GM18870 (cell line): ENCODE measurements around the gene MUC13.

Experiments
- ATAC-seq: cut with Tn5 transposase; IDR thresholded peaks from one replicate; pipeline ENCODE4 v1.9.1; 2021; ENCODE audit warnings: moderate library complexity; ENCODE audit not compliant: unreplicated experiment

MUC13 gene

DNA sequence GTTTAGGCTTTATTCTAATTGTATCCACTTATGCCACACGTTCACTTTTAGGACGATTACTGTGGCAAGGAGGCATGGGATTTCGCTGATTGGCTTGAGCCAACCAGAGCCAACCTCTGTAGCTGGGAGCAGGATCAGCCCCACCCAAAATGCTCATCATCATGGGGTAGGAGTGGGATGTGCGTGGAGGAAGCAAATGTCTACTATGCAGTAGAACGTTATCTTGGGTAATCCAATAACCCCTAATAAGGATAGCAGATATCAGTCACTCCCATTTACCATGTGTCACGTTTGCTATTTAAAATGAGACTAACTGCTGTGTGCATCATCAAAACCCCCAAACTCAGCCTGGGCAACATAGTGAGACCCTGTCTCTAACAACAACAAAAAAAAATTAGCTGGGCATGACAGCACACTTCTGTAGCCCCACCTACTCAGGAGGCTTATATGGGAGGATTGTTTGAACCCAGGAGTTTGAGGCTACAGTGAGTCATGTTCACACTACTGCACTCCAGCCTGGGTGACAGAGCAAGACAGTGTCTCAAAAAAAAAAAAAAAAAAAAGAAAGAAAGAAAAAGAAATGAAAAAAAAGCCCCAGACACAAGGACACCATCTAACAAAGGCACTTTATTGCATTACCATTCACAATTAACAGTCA is 29.6 kb downstream of the MUC13 start:
- ATAC-seq, result no peak

DNA sequence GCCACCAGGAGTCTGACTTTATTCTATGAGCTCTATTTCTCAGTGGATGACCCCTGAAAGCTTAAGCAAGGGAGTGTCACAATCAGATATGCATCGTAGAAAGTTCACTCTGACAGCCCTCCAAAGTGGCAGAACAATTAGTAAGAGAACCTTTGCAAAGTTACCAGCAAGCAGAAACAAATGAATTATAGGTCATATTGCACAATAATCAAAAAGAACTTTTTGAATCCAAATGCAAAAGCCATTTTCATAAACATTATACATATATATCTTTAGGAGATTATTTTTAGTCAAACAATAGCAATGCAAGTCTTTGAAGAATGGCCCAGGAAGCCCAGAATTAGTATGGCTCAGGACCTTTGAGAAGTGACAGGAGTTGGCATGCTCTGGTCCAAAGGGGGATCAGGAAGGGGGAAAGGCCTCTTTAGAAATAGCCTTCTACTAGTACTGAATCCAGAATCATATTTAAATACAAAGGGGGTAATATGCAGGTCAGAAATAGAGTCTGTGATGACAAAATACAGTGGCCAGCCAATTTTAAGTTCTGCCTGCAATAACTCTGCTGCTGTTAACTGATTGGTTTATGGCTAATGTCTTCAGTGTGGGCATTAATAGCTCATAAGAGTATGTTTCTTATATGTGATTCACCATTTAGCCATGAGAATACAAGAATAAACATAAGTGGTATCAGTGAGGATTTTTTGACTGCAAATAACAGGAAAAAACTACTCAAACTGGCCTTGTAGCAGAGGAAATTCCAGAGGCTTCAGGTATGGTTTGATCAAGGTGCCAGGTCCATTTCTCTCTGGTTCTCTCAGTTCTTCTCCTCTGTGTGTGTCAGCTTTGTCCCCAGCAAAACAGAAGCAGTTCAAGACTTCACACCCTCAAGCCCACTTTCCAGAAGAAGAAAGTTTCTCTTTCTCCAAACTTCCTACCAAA is 30.4 kb downstream of the MUC13 start:
- no peak for ATAC-seq

DNA sequence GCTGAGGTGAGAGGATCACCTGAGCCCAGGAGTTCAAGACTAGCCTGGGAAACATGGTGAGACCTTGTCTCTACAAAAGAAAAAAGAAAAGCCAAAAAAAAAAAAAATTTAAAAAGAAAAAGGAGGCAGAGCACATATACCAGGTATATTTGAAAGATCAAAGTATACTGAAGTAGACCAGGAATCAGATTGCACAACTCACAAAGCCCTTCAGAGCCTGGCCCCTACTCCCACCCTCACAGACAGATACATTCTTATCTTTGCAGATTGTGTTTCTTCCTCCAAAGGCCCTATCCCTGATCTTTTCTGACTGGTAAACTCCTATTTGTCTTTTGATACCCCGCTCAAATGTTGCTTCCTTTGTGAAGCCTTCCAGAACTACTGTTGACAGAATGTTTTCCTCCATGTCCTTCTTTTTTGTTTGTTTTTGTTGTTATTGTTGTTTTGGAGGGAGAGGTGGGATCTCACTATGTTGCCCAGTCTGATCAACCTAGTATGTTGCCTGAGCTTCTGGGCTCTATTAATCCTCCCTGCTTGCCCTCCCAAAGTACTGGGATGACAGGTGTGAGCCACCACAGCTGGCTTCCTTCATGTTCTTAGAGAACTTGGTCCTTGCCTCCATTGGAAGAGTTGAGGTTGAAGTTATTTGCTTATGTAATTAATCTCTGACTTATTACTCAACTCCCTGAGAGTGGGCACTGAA is 37.6 kb downstream of the MUC13 start:
- ATAC-seq, result no peak

DNA sequence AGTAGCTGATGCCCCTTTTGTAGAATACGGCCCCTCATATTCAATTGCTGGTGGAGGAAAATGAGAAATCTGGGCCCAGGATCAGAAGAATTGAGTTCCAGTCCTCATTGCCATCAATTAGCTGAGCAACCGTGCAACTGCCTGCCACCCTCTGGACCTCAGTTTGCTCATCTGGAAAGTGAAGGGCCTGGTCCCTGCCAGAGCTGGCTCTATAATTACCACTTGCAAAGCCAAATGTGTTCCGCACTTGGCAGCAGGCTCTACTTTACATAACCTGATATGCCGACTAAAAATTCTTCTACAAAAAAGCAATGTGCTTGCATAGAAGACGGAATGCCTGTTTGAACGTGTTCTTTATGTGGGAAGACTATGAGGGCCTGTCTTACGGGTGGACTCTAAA is 38.8 kb downstream of the MUC13 start:
- no peak for ATAC-seq

DNA sequence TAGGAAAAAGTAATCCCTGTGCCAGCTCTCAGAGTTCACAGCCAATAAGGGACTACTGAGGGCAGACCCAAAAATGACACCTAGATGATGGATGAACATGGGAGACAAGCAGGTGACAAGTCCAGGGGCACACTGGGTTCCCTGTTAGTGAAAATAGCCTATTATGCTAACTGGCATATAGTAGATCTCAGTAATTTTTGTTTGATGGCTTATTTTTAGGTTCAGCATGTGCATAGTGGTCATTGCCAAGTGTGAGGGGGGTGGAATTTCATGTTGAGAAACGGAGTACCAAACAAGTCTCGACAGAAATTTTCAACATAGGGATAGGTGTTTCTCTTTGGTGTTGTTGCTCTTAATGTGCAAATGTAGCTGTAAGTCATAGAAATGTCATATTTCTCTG is 41.0 kb downstream of the MUC13 start:
- ATAC-seq, result no peak

DNA sequence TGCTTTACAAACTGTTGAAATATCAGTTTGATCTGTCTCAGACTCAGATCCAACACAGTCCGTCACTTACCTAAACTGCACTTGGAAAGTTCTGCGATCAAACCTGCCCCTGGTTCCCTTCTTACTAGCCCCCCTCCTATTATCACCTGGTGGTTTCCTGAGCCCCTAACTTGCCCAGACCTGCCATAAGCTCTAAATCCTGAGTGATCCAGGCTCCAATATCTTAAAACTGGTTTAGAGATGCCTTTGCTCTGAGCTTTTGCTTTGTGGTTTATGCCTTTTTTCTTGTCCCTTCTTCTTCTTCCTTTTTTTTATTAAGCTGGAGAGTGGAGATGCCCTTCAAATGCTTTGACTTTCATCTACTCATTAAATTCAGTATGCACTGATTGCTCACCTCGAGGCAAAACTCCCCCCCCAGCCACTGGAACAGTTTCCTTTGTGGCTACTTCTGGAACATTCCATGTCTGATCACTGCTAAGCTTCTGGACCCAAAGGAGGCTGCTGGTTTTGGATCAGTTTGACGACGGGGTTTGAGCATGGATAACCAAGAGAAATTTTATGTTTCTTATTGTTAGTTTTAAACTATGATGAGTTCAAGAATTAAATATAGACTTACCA is 43.9 kb downstream of the MUC13 start:
- ATAC-seq, result no peak

DNA sequence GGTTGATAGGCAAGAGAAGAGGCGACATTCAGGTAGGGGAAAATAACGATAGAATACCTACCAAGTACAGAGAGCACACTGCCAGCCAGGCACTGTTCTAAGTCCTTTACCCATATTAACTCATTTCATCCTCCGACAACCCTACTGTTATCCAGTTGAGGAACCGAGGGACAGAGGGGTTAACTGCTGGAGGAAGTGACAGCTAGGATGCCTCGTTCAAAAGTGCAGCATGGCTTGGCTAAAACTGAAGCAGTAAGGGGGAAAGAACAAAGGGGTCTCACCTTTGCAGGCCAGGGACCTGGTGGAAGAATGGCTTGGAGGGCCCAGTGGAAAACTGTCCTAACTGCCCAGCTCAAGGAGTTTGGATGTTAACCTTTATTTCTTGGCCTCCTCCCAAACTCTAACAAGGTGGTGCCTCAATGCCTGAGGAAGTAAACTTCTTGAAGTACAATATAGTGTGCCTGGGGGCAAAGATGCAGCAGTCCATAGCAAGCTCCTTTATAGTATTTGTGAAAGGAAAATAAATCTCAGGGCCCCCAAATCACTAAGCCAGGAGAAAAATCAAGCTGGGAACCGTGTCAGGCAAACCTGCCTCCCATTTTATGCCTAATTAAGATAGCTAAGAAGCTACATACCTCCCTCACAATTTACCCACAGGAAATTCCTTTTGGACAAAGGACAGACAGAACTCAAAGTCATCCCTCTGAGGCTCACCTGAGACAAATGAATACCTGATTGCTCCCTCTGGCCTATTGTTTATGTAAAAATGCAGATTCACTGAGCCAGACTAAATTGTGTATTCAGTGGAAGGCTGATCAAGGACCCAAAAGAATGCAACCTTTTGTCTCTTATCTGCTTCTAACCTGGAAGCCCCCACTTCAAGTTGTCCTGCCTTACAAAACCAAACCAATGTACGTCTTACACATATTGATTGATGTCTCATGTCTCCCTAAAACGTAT is 45.8 kb downstream of the MUC13 start:
- ATAC-seq, result no peak

DNA sequence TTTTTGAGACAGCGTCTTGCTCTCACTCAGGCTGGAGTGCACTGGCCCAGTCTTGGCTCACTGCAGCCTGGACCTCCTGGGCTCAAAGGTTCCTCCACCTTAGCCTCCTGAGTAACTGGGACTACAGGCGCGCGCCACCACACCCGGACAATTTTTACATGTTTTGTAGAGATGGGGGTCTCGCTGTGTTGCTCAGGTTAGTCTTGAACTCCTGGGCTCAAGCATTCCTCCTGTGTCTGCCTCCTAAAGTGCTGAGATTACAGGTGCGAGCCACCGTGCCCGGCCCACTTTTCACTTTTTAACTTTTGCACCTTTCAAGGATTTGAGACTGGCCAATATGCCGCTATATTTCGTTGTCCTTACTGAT is 46.6 kb downstream of the MUC13 start:
- no peak for ATAC-seq

DNA sequence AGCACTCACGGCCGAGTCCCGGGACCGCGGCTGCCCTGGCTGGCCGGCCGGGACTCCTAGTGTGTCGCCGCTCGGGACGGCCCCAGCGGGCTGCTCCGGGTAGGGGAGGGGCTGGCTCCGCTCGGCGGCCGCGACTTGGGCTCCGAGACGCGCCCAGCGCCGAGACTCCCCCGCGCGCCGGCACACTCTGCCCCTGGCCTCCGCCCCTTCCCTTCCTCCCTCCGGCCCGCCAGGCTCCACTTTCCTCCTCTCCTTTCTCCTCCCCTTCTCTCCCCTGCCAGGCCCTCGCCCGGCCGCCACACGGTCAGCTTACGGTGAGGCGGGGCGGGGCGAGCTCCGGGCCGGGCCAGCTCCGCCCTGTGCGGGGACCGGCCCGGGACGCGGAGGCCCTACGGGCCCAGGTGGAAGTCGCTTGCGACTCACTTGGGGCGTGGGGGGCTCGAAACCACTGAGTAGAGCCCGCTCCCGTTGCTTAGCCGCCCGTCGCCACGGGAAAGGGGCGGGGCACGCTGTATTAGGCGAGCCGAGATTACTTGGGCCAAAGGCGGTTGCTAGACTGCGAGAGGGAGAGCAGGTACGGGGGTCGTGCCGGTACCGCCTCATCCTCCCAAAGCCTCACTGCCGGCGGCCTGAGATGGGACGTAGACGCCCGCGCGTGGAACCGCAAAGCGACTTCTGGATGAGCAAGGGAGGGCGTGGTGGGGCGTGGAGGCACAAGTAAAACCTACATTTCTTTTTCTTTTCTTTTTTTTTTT is 47.2 kb downstream of the MUC13 start, which contains the start of gene ITGB5:
Gene ITGB5 (minus strand): TSS at position 189 of the 755 bp plus-strand sequence. CDS start 365 bp downstream, outside the sequence.
- peak; percentile 50 for ATAC-seq

DNA sequence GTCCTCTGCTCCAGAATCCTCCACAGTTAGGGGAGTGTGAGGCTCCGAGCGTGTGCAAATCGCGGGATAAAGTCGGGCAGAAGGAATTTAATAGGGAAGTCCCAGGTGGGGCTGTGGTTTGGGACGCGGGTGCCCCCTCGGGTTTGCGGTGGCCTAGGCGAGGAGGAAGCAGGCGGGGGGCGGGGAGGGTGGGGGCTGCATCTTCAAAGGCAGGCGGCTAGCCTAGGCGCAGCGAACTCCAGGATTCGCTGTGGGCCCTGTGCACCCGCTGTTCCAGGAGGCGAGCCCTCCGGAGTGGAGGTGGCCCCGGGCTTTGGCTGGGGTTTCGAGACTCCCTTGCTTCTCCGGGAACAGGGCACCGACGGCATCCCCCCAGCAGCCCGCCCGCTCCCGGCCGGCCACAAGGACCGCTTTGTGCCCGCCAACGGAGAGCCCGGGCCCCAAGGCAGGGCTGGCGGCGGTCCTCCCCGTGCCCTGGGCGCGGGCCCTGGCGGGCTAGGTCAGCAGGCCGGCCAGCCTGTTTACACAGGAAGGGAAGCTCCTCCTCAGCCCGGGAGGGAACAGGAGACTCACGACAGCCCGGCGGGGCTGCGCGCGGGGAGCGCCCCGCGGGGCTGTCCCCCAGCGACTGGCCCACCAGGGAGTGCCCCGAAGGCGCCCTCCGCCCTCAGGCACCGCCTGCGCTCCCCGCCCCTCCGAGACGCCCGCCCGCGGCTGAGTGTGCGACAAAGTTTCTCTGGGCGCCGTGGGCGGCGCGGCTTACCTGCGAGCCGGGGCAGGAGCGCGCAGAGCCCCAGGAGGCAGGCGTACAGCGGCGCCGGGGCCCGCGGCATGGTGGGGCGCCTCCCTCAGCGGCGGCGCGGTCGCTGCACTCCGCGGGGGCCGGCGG is 48.1 kb downstream of the MUC13 start:
- ATAC-seq, result no peak

DNA sequence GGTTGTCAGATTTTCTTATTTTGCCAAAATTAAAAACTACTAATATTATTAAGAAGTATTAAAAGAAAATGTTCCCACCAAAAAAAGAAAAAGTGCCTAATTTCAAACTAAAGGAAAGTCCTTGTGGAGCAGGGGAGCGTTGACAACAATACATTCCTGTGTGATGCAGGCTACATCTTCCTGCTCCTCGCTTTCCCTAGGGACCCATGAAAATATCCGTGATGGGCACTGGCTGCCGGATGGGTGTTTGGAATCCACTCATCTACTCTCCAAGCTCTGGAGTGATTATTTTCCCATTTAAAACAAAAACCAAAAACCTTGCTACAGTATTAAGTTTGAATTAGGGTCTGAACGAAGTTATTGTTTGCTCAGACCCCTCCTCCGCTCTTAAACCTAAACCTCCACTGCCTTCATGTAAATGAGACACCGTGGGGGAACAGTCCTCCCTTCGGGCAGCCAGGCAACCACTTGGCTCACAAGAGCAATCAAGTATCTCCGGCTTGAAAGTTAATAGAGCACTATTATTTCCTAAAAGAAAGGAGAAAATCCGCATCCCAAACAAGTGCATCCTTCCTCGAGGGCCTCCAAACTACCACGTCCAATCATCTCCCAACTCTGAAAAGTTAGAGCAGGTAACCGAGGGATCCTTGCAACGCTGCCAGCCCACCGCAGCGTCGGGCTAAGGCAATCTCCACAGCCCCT is 48.9 kb downstream of the MUC13 start:
- ATAC-seq, result no peak

DNA sequence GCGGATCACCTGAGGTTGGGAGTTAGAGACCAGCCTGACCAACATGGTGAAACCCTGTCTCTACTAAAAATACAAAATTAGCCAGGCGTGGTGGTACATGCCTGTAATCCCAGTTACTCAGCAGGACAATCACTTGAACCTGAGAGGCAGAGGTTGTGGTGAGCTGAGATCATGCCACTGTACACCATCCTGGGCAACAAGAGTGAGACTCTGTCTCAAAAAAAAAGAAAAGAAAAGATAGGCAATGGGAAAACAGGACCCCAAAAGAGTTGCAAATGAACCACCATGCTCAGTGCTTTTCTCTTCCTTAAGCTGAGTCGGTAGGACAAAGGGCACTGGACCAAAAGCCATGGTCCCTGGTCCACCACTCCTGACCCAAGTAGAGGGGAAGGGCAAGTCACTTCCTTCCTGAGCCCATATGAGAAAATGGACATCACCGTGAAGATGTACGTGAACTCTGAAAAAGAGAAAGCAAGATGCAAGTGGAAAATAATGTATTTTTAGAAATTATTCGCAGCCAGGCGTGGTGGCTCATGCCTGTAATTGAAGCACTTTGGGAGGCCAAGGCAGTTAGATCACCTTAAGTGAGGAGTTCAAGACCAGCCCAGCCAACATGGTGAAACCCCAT is 50.0 kb downstream of the MUC13 start:
- ATAC-seq, result no peak

DNA sequence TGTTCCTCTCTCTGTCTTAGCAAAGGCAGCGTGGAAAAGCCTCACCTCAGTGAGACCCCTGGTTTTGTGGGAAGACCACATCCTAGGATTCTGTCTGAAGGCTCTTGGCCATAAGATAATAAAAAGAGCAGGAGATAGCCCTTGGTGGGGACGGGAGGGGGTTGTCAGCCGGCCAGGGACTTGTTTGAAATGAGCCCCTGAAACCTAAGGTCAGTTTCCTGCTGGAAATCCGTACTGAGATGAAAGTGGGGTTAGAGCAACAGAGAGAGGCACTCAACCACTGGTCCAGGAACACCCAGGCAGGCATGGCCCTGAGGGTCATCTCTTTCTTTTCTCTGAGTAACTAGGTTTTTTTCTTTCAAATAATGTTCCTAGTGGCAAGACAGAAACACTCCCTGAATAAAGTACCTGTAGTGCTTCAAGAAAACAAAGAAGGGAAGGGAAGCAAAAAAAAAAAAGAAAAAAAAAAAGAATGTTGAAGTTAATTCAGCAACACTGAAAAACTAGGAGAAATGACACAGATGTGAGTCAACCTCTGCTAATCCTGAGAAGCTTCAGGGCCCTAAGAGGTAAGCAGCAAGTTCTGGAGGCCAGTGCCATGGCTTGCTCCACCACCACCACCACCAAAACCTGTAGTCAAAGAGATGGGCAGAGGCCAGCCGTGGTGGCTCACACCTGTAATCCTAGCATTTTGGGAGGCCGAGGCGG is 50.6 kb downstream of the MUC13 start:
- ATAC-seq, result no peak

DNA sequence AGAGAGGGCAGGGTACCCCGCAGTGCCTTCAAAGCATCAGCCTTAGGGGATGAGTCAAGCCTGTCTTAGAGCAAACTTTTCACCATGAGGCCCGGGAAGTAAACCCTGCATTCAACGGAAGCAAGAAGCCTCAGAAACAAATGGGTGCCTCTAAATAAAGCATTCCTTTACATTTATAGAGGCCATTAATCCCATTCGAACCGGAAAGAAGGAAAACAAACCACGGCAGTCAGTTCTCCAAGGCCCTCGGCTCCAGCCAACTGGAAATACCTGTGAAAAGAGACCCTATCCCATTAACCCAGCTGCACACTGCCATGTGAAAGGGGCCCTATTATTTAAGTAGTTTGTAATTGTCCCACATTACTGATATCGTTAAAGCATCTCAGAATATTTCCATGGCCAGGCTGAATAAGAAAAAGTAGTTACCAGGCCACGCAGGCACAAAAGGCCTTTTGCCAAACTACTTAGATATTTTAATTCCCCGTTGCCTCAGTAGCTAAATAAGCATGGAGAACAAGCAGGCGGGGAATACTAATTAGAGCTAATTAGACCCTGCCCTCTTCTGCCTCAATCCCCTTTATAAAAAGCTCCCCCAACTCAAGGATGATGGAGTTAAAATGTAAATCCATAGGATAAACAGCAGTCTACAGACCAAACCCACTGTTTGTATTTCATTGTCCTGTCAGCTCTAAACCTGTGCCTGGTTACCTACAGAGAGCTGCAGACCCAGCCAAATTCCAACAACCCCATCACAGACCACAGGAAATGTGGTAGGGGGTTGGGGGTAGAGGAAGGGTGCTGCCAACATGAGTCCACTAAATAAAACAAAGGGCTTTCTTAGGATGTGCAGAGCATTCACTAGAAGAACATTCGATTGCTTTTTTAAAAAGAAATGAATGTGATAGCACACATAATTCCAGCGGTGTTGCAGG is 51.5 kb downstream of the MUC13 start:
- no peak for ATAC-seq

DNA sequence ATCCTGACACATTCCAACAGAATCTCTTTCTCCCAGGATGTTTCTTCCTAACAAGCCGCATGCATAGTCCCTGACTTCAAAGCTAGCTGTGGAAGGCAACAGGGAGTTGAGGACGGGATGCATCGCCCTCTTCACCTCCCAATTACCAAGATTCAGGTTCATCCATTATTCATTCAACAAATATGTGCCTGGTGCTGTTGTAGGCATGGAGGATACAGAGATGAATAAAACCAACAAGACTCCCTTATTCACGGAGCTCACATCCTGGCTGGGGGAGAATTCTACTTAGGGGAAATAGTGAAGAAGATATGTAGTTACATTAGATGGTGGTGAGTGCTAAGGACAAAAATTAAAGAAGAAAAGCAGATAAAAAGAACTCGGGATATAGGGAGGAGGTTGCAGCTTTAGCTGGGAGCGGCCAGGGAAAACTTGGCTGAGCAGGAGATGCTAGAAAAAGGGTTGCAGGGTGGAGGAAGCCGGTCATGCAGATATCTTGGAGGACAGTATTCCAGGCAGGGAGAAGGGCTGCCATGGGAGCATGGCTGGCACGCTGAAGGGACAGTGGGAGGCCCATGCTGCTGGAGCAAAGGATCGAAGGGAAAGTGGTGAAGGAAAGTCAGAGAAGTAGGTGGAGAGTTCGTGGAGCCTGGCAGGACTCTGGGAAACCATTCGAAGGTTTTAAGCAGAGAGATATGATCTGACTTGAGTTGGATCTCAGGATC is 52.4 kb downstream of the MUC13 start:
- ATAC-seq, result no peak
